B cell (primary cell): Measurements from ENCODE around the gene PTPRN2. TPM values are rescaled to one million over a fixed set of nuclear protein-coding genes. Genes with fewer than 3 reads are reported as not detected.

Experiments used
- ATAC-seq: fragments of 200-7000 bp; cut with Tn5 transposase; one replicate; pipeline ENCODE4 v1.10.0; 2021; ENCODE audit warnings: low read depth, mild to moderate bottlenecking, moderate number of reproducible peaks, moderate library complexity
- CTCF ChIA-PET: fragments of 350-600 bp; sonication (Branson Sonifier 250); formaldehyde crosslinking; loops from one replicate; lab custom pipeline; 2021; ENCODE audit warnings: antibody characterized with exemption, inconsistent platforms; lab: Charles Lee
- POLR2A ChIA-PET: fragments of 350-600 bp; sonication (Branson Sonifier 250); formaldehyde crosslinking; loops from one replicate; lab custom pipeline; 2021; ENCODE audit warnings: antibody characterized with exemption; lab: Charles Lee
- DNase-seq: peaks from one replicate; pipeline ENCODE4 v3.0.0; 2013
- H2AFZ ChIP-seq: 2 replicates; pipeline ENCODE4 v1.6.1; 2012; ENCODE audit warnings: mild to moderate bottlenecking, low read depth, low read length; ENCODE audit not compliant: insufficient read depth, poor library complexity, severe bottlenecking
- H3K27ac ChIP-seq, 2 donors: 1 replicate in 1 of 2; 2 replicates in 1 of 2; pipeline ENCODE4 v1.5.1; 2012 to 2013; ENCODE audit warnings: low read length in 2 of 2, mild to moderate bottlenecking in 2 of 2, moderate library complexity in 1 of 2
- H3K27me3 ChIP-seq, 4 experiments: fragments of 200-600 bp in 1 of 4; sonication (generic) in 1 of 4; replicated peaks in 1 of 4; 1 replicate in 2 of 4; 2 replicates in 2 of 4; pipeline versions ENCODE4 v1.6.1 to v1.7.0; 2013 to 2016; ENCODE audit warnings: low read length in 3 of 4, mild to moderate bottlenecking in 2 of 4, mixed read lengths in 1 of 4, moderate library complexity in 1 of 4; ENCODE audit not compliant: insufficient read depth in 4 of 4, control insufficient read depth in 3 of 4; ENCODE audit errors: control extremely low read depth in 1 of 4
- H3K36me3 ChIP-seq, 2 experiments: replicated peaks in 1 of 2; 1 replicate in 1 of 2; 2 replicates in 1 of 2; pipeline versions ENCODE4 v1.6.1 to v1.7.1; 2013; ENCODE audit warnings: low read length in 1 of 2; ENCODE audit not compliant: insufficient read depth in 2 of 2, control insufficient read depth in 1 of 2; ENCODE audit errors: control extremely low read depth in 1 of 2, extremely low read depth in 1 of 2
- H3K4me1 ChIP-seq, 2 donors: fragments of 200-600 bp in 1 of 2; sonication (generic) in 1 of 2; 1 replicate in 1 of 2; 2 replicates in 1 of 2; pipeline versions ENCODE4 v1.5.1 to v1.6.1; 2013 to 2017; ENCODE audit warnings: low read length in 2 of 2; ENCODE audit not compliant: control insufficient read depth in 2 of 2, insufficient read depth in 2 of 2
- H3K4me2 ChIP-seq: replicated peaks from 2 replicates; pipeline ENCODE3; 2012; ENCODE audit warnings: mild to moderate bottlenecking, low read depth, low read length; ENCODE audit not compliant: poor library complexity, severe bottlenecking
- H3K4me3 ChIP-seq, 5 experiments: fragments of 200-600 bp in 1 of 5; sonication (generic) in 1 of 5; 1 replicate in 3 of 5; 2 replicates in 2 of 5; pipeline versions ENCODE4 v1.5.1 to v1.7.0; 2011 to 2016; ENCODE audit warnings: low read length in 4 of 5, mild to moderate bottlenecking in 4 of 5, low read depth in 2 of 5, control low read depth in 1 of 5, moderate library complexity in 1 of 5; ENCODE audit not compliant: insufficient read depth in 1 of 5; ENCODE audit errors: control extremely low read depth in 1 of 5, extremely low read depth in 1 of 5
- H3K79me2 ChIP-seq: fragments of 200-600 bp; sonication (generic); one replicate; pipeline ENCODE4 v1.6.0; 2016; ENCODE audit warnings: low read length; ENCODE audit not compliant: control insufficient read depth, insufficient read depth
- H3K9ac ChIP-seq: fragments of 200-600 bp; sonication (generic); 2 replicates; pipeline ENCODE4 v1.6.1; 2017; ENCODE audit warnings: mild to moderate bottlenecking, low read length, moderate library complexity
- H3K9me3 ChIP-seq, 3 donors: one replicate each; pipeline versions ENCODE4 v1.6.1 to v1.7.1; 2013; ENCODE audit warnings: low read length in 2 of 3; ENCODE audit not compliant: control insufficient read depth in 2 of 3, insufficient read depth in 1 of 3; ENCODE audit errors: control extremely low read depth in 1 of 3
- H4K20me1 ChIP-seq: 2 replicates; pipeline ENCODE4 v1.6.0; 2012; ENCODE audit warnings: mild to moderate bottlenecking, low read length; ENCODE audit not compliant: insufficient read depth, control insufficient read depth, poor library complexity, severe bottlenecking
- H3K27ac Mint-ChIP-seq: one replicate; pipeline ENCODE4 v1.8.0; 2021; ENCODE audit warnings: mixed read lengths
- H3K27me3 Mint-ChIP-seq: one replicate; pipeline ENCODE4 v1.8.0; 2021; ENCODE audit warnings: mixed read lengths
- H3K4me1 Mint-ChIP-seq: one replicate; pipeline ENCODE4 v1.8.0; 2021; ENCODE audit warnings: mixed read lengths
- H3K4me3 Mint-ChIP-seq: one replicate; pipeline ENCODE4 v1.8.0; 2021; ENCODE audit warnings: mixed read lengths
- H3K9me3 Mint-ChIP-seq: one replicate; pipeline ENCODE4 v1.8.0; 2022; ENCODE audit warnings: mixed read lengths; ENCODE audit not compliant: insufficient read depth
- CTCF ChIP-seq: fragments of 200-600 bp; IDR thresholded peaks from one replicate; pipeline ENCODE4 v1.8.0; 2022; ENCODE audit warnings: antibody characterized with exemption, mild to moderate bottlenecking
- EZH2 ChIP-seq: IDR thresholded peaks from 2 replicates; pipeline ENCODE4 v1.6.1; 2012; ENCODE audit warnings: borderline replicate concordance, low read depth, mild to moderate bottlenecking, moderate library complexity, low read length; ENCODE audit not compliant: insufficient read depth, poor library complexity, severe bottlenecking
- WGBS: methylation state at CpG from one replicate; pipeline ENCODE4 v1.1.5; 2013; ENCODE audit warnings: missing lambda C conversion rate; ENCODE audit not compliant: insufficient coverage; 5-methylcytosine and 5-hydroxymethylcytosine counted together
- intact Hi-C: fragments of 100-400 bp; cut with micrococcal nuclease; formaldehyde crosslinking; loops from one replicate; pipeline ENCODE4 v1.10.0; 2022
- polyA plus RNA-seq: library from polyadenylated mRNA; depleted of rRNA; stranded (reverse); fragments of >200 nt; gene quantifications from 2 replicates; pipeline ENCODE4 v1.2.3, GENCODE V29; 2012
- total RNA-seq, 2 donors: library from RNA; stranded (reverse); fragments of 120-200 nt in 1 of 2; gene quantifications; 1 replicate in 1 of 2; 2 replicates in 1 of 2; pipeline versions ENCODE4 v1.2.3 to v1.2.4, GENCODE V29; 2013 to 2022

PTPRN2 gene
- total and polyA plus RNA-seq, 2 donors (not counting 1 experiment from before 2014, with no cell fraction given): 2.0 to 5.0 TPM

- Histone ChIP-seq H3K79me2 (no peaks in the 10 kb centered on the region), H3K9me3 (no peaks in the 10 kb centered on the region), H3K4me2 (no peak overlapping the region), H4K20me1 (no peaks in the 10 kb centered on the region), H2AFZ (no peak overlapping the region), H3K4me3 (no peak overlapping the region), H3K27ac (no peak overlapping the region), H3K4me1 (no peaks in the 10 kb centered on the region), H3K36me3 (no peaks in the 10 kb centered on the region), H3K27me3 (no peaks in the 10 kb centered on the region), H3K9ac (no peak overlapping the region)
- Mint-ChIP-seq H3K27ac (no peak overlapping the region), H3K4me3 (no peak overlapping the region), H3K4me1 (no peaks in the 10 kb centered on the region), H3K9me3 (peaks cover 10% of the 10 kb centered on the region), H3K27me3 (peaks cover 3% of the 10 kb centered on the region)
- TF ChIP-seq CTCF: no peak
- no peak for TF ChIP-seq EZH2
- 91% methylated on average over 4 of the region's 4 CpGs for WGBS
- ATAC-seq (no peak), DNase-seq (no peak)
- POLR2A ChIA-PET: no interaction called here
- intact Hi-C loops: no loop called here
- CTCF ChIA-PET: no interaction called here
Measured at GRCh38 chr7:158463317-158463716, 124.3 kb downstream of the PTPRN2 start.

DNA sequence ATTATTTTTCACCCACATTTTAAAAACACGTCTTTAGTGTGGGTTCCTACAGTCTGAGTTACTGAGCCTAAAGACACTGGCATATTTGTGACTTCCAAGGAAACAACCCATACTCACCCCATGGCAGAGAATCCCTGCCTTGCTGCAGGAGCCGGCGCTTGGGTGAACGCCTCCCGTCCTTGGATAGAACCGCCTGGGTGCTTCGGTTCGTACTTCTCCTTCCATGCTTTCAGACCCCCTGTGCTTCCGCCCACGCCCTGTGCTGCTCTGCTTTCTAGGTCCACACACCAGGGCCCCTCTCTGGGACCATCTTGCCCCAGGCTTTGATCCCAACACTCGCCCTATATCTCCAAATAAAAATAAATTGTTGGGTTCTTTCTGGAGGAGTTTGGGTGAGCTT lies 125.8 kb downstream of the PTPRN2 start:
- ATAC-seq (no peak), DNase-seq (no peak)
- H3K9ac ChIP-seq: no peak overlapping the region
- no peak overlapping the region for H3K4me3 Mint-ChIP-seq
- no peaks in the 10 kb centered on the region for H3K4me1 ChIP-seq
- no peaks in the 10 kb centered on the region for H3K27me3 Mint-ChIP-seq
- ChIA-PET CTCF (no interaction called here), POLR2A (no interaction called here)
- intact Hi-C loops: no loop called here
- no peak overlapping the region for H2AFZ ChIP-seq
- no peaks in the 10 kb centered on the region for H3K27me3 ChIP-seq
- no peaks in the 10 kb centered on the region for H3K4me1 Mint-ChIP-seq
- no peak overlapping the region for H3K4me3 ChIP-seq
- no peak for TF ChIP-seq CTCF
- 89% methylated on average over 8 of the region's 11 CpGs for WGBS
- H3K27ac ChIP-seq: no peak overlapping the region
- H3K36me3 ChIP-seq: no peaks in the 10 kb centered on the region
- H3K9me3 Mint-ChIP-seq: peaks cover 10% of the 10 kb centered on the region
- H3K4me2 ChIP-seq: no peak overlapping the region
- H3K79me2 ChIP-seq: no peaks in the 10 kb centered on the region
- H3K27ac Mint-ChIP-seq: no peak overlapping the region
- H4K20me1 ChIP-seq: no peaks in the 10 kb centered on the region
- H3K9me3 ChIP-seq: no peaks in the 10 kb centered on the region
